Astrocyte (in vitro differentiated cells and primary cell): ENCODE measurements around the gene SLC19A1. TPM values are rescaled to one million over a fixed set of nuclear protein-coding genes. Genes with fewer than 3 reads are reported as not detected.

Experiments
- DNase-seq: peaks from one replicate; pipeline ENCODE4 v3.0.0-alpha.2; 2010; ENCODE audit warnings: low read depth
- FAIRE-seq: peaks from 2 replicates; lab custom pipeline; 2011; peaks lifted over from hg19 to GRCh38; lab: Jason Lieb, UNC
- H2AFZ ChIP-seq: 2 replicates; pipeline ENCODE4 v1.6.0; 2012; ENCODE audit warnings: low read depth, low read length, inconsistent platforms
- H3K27ac ChIP-seq: 2 replicates; pipeline ENCODE4 v1.5.1; 2011; ENCODE audit warnings: low read depth, low read length, inconsistent platforms
- H3K27me3 ChIP-seq: 2 replicates; pipeline ENCODE4 v1.6.0; 2011; ENCODE audit warnings: low read length, inconsistent platforms; ENCODE audit not compliant: insufficient read depth
- H3K36me3 ChIP-seq: 2 replicates; pipeline ENCODE4 v1.5.1; 2011; ENCODE audit warnings: low read length, inconsistent platforms; ENCODE audit not compliant: insufficient read depth
- H3K4me1 ChIP-seq: 2 replicates; pipeline ENCODE4 v1.5.1; 2011; ENCODE audit warnings: low read length, inconsistent platforms; ENCODE audit not compliant: insufficient read depth
- H3K4me2 ChIP-seq: 2 replicates; pipeline ENCODE4 v1.6.0; 2012; ENCODE audit warnings: low read length, inconsistent platforms
- H3K4me3 ChIP-seq: 2 replicates; pipeline ENCODE4 v1.5.1; 2011; ENCODE audit warnings: low read depth, mild to moderate bottlenecking, low read length, inconsistent platforms; ENCODE audit not compliant: insufficient read depth
- H3K79me2 ChIP-seq: 2 replicates; pipeline ENCODE4 v1.6.0; 2012; ENCODE audit warnings: mild to moderate bottlenecking, low read length, inconsistent platforms; ENCODE audit not compliant: insufficient read depth
- H3K9ac ChIP-seq: 2 replicates; pipeline ENCODE4 v1.6.0; 2012; ENCODE audit warnings: mild to moderate bottlenecking, low read length, inconsistent platforms
- H3K9me3 ChIP-seq: 2 replicates; pipeline ENCODE4 v1.5.1; 2012; ENCODE audit warnings: low read depth, mild to moderate bottlenecking, low read length, inconsistent platforms; ENCODE audit not compliant: insufficient read depth
- H4K20me1 ChIP-seq: 2 replicates; pipeline ENCODE4 v1.6.0; 2012; ENCODE audit warnings: low read length, inconsistent platforms; ENCODE audit not compliant: insufficient read depth
- H3K27ac Mint-ChIP-seq: one replicate; pipeline ENCODE4 v1.8.0; 2021; ENCODE audit warnings: mild to moderate bottlenecking, mixed read lengths; ENCODE audit not compliant: unreplicated experiment
- H3K27me3 Mint-ChIP-seq: one replicate; pipeline ENCODE4 v1.8.0; 2021; ENCODE audit warnings: low read depth, mixed read lengths; ENCODE audit not compliant: unreplicated experiment
- H3K36me3 Mint-ChIP-seq: one replicate; pipeline ENCODE4 v1.8.0; 2021; ENCODE audit warnings: low read depth, mixed read lengths; ENCODE audit not compliant: unreplicated experiment
- H3K4me1 Mint-ChIP-seq: one replicate; pipeline ENCODE4 v1.8.0; 2021; ENCODE audit warnings: low read depth, mixed read lengths; ENCODE audit not compliant: unreplicated experiment
- H3K4me3 Mint-ChIP-seq: one replicate; pipeline ENCODE4 v1.8.0; 2021; ENCODE audit warnings: mild to moderate bottlenecking, moderate library complexity, mixed read lengths; ENCODE audit not compliant: unreplicated experiment
- H3K9me3 Mint-ChIP-seq: one replicate; pipeline ENCODE4 v1.8.0; 2021; ENCODE audit warnings: mild to moderate bottlenecking, mixed read lengths; ENCODE audit not compliant: unreplicated experiment
- CTCF ChIP-seq: IDR thresholded peaks from 2 replicates; pipeline ENCODE4 v1.5.1; 2011; ENCODE audit warnings: low read depth, mild to moderate bottlenecking, inconsistent platforms, low read length, moderate library complexity; ENCODE audit not compliant: insufficient read depth
- EZH2 ChIP-seq: IDR thresholded peaks from 2 replicates; pipeline ENCODE4 v1.6.1; 2012; ENCODE audit warnings: mild to moderate bottlenecking, low read length, inconsistent platforms; ENCODE audit not compliant: insufficient read depth
- total RNA-seq: library from RNA; stranded (reverse); gene quantifications from 2 replicates; pipeline ENCODE4 v1.2.1, GENCODE V29; 2021

Gene SLC19A1
- total RNA-seq, 1 donor from 2014 or later = 11.7 TPM

- H3K36me3 ChIP-seq = no peaks in the 10 kb centered on the region
Observed at GRCh38 chr21:45509566-45510465, 32.4 kb downstream of the SLC19A1 start.

GRCh38 chr21:45508607-45509565 lies 33.4 kb downstream of the SLC19A1 start:
- Mint-ChIP-seq H3K9me3 (no peaks in the 10 kb centered on the region), H3K4me3 (no peak overlapping the region), H3K27ac (peak overlapping the region; percentile 47), H3K36me3 (peaks cover 2% of the 10 kb centered on the region), H3K27me3 (no peaks in the 10 kb centered on the region), H3K4me1 (peaks cover 1% of the 10 kb centered on the region)
- H3K36me3 ChIP-seq = no peaks in the 10 kb centered on the region
- peaks cover 13% of the 10 kb centered on the region for H4K20me1 ChIP-seq
- no peaks in the 10 kb centered on the region for H3K79me2 ChIP-seq
- TF ChIP-seq EZH2 = no peak
- TF ChIP-seq CTCF = no peak
- H2AFZ ChIP-seq = no peak overlapping the region
- H3K27me3 ChIP-seq = no peaks in the 10 kb centered on the region
- DNase-seq (no peak), FAIRE-seq (no peak)
- no peak overlapping the region for H3K9ac ChIP-seq
- no peak overlapping the region for H3K4me3 ChIP-seq
- no peak overlapping the region for H3K4me2 ChIP-seq
- no peak overlapping the region for H3K27ac ChIP-seq
- H3K9me3 ChIP-seq = no peaks in the 10 kb centered on the region
- H3K4me1 ChIP-seq = no peaks in the 10 kb centered on the region

More at GRCh38 chr21:45509566-45510465, 32.4 kb downstream of the SLC19A1 start:
- H3K27me3 Mint-ChIP-seq = no peaks in the 10 kb centered on the region
- peaks cover 1% of the 10 kb centered on the region for H3K4me1 Mint-ChIP-seq
- H3K4me1 ChIP-seq = no peaks in the 10 kb centered on the region
- H3K4me3 Mint-ChIP-seq = no peak overlapping the region
- peaks cover 2% of the 10 kb centered on the region for H3K36me3 Mint-ChIP-seq
- FAIRE-seq = no peak
- peaks cover 13% of the 10 kb centered on the region for H4K20me1 ChIP-seq
- H3K9me3 ChIP-seq = no peaks in the 10 kb centered on the region
- no peak overlapping the region for H3K27ac ChIP-seq
- H3K4me3 ChIP-seq = no peak overlapping the region
- H3K79me2 ChIP-seq = no peaks in the 10 kb centered on the region
- no peak overlapping the region for H3K4me2 ChIP-seq
- H3K27me3 ChIP-seq = no peaks in the 10 kb centered on the region
- no peak overlapping the region for H3K27ac Mint-ChIP-seq
- DNase-seq = no peak
- H3K9me3 Mint-ChIP-seq = no peaks in the 10 kb centered on the region
- H2AFZ ChIP-seq = no peak overlapping the region
- H3K9ac ChIP-seq = no peak overlapping the region
- TF ChIP-seq CTCF (no peak), EZH2 (no peak)
